GM12892 (cell line): ENCODE measurements around the gene SPACDR.
A peak's percentile ranks its signal among the peaks of the same experiment; 100 is the strongest.

Experiments used
- DNase-seq: peaks from one replicate; pipeline ENCODE4 v3.0.0; 2011; ENCODE audit not compliant: insufficient read length
- FAIRE-seq: peaks from 2 replicates; lab custom pipeline; 2011; peaks lifted over from hg19 to GRCh38; lab: Jason Lieb, UNC
- POLR2A ChIP-seq: IDR thresholded peaks from 2 replicates; pipeline ENCODE4 v1.6.1; 2011; ENCODE audit warnings: low read depth, low read length, control low read depth
- POLR2AphosphoS5 ChIP-seq: IDR thresholded peaks from 2 replicates; pipeline ENCODE4 v1.6.1; 2011; ENCODE audit warnings: low read depth, low read length, control low read depth
- TAF1 ChIP-seq: IDR thresholded peaks from 2 replicates; pipeline ENCODE4 v1.6.1; 2011; ENCODE audit warnings: low read depth, mild to moderate bottlenecking, control low read depth, low read length, borderline replicate concordance

SPACDR gene

DNA sequence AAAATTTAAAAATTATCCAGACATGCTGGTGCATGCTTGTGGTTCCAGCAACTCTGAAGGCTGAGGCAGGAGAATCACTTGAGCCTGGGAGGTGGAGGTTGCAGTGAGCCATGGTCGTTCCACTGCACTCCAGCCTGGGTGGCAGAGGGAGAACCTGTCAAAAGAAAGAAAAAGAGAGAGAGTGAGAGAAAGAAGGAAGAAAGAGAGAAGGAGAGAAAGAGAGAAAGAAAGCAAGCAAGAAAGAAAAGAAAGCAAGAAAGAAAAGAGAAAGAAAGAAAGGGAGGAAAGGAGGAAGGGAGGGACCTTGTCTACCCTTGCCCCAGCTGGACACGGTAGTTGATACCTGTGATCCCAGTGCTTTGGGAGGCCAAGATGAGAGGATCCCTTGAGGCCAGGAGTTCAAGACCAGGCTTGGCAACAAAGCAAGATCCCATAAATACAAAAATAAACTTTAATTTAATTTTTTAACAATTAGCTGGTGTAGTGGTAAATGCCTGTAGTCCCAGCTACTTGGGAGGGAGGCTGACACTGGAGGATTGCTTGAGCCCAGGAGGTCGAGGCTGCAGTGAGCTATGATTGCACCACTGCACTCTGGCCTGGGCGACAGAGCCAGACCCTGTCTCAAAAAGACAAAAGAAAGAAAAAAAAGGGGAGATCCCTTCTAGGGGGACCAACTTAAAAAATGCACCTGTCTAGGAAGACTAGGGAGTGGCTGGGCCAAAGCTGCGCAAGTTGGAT lies 28.8 kb upstream of the SPACDR start:
- FAIRE-seq: no peak
- TF ChIP-seq POLR2A: no peak
- DNase-seq: no peak

GRCh38 chr7:100491192-100491578 lies 27.1 kb upstream of the SPACDR start:
- FAIRE-seq (no peak), DNase-seq (no peak)
- no peak for TF ChIP-seq TAF1
- no peak for TF ChIP-seq POLR2A
- TF ChIP-seq POLR2AphosphoS5: no peak

- FAIRE-seq: no peak
Measured at GRCh38 chr7:100490483-100491191, 26.6 kb upstream of the SPACDR start.

GRCh38 chr7:100489824-100490223 lies 25.8 kb upstream of the SPACDR start:
- peak; percentile 88 for DNase-seq
- no peak for TF ChIP-seq POLR2AphosphoS5
- TF ChIP-seq POLR2A: no peak
- no peak for TF ChIP-seq TAF1
- FAIRE-seq: no peak

More at GRCh38 chr7:100490483-100491191, 26.6 kb upstream of the SPACDR start:
- no peak for DNase-seq
- TF ChIP-seq POLR2A (no peak), POLR2AphosphoS5 (no peak), TAF1 (no peak)

- DNase-seq: no peak
- no peak for FAIRE-seq
- TF ChIP-seq POLR2A: no peak
Measured at GRCh38 chr7:100489121-100489520, 25.1 kb upstream of the SPACDR start.

- FAIRE-seq (no peak), DNase-seq (no peak)
- no peak for TF ChIP-seq TAF1
- no peak for TF ChIP-seq POLR2A
- no peak for TF ChIP-seq POLR2AphosphoS5
Measured at GRCh38 chr7:100488333-100489095, 24.5 kb upstream of the SPACDR start.

GRCh38 chr7:100486753-100487446 lies 22.8 kb upstream of the SPACDR start:
- FAIRE-seq (no peak), DNase-seq (no peak)
- TF ChIP-seq POLR2AphosphoS5: no peak
- TF ChIP-seq POLR2A: no peak
- no peak for TF ChIP-seq TAF1

DNA sequence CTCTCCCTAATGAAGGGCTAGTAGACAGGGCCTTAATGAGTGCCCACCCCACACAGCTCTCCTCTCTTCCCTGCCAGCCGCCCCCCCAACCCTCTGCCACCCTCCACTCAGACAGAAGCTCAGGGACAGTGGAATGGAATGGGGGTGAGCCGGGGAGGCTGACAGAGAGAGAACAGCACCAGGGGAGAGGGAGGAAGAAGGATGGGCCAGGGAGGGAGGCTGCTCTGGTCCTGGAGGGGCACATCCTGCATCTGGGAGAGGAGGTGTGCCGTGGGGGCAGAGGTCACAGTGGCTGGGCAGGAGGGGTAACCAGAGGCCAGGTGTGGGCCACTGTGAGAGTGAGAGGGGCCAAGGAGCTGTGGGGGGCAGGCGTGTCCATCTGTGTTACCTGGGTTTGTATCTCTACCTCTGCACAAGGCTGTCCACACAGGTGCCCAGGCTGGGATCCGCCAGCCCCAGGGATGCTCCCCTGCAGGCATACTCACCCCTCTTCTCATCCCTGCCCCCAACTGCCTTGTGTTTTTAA lies 22.1 kb upstream of the SPACDR start:
- TF ChIP-seq POLR2AphosphoS5 (no peak), TAF1 (no peak), POLR2A (no peak)
- FAIRE-seq (no peak), DNase-seq (no peak)

- TF ChIP-seq POLR2A (no peak), TAF1 (no peak), POLR2AphosphoS5 (no peak)
- FAIRE-seq (no peak), DNase-seq (no peak)
Measured at GRCh38 chr7:100485471-100485876, 21.4 kb upstream of the SPACDR start.

DNA sequence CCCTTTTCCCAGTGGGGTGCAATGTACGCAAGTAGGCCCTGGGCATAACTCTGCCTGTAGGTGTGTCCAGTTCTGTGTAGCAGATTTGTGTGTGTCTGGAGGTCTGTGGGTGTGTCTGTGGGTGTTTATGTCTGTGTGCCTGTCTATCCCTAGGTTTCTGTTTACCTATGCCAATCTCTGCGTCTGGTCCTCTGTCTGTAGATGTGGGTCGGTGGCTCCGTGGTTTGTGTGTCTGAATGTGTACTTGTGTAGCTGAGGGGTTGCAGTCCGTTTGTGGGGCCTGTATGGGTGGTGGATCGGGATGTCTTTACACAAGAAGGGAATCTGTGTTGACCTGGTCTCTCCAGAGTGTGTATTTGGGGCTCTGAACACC lies 20.6 kb upstream of the SPACDR start:
- no peak for DNase-seq
- no peak for TF ChIP-seq TAF1
- no peak for TF ChIP-seq POLR2A
- no peak for TF ChIP-seq POLR2AphosphoS5
- FAIRE-seq: no peak
